HepG2 (cell line): ENCODE measurements around the gene TMEM95. TPM values are rescaled to one million over a fixed set of nuclear protein-coding genes. Genes with fewer than 3 reads are reported as not detected.

Experiments used
- CHD2 ChIP-seq: IDR thresholded peaks from 2 replicates; pipeline ENCODE4 v1.6.1; 2011; ENCODE audit warnings: low read depth, low read length, improper control_type of control experiment
- EEA1 ChIP-seq: sonication (generic); formaldehyde crosslinking; IDR thresholded peaks from 2 replicates; pipeline ENCODE4 v1.5.1; 2020; ENCODE audit warnings: mild to moderate bottlenecking, missing genetic modification reagents, borderline replicate concordance
- ETV6 ChIP-seq: sonication (generic); formaldehyde crosslinking; conservative IDR thresholded peaks from 2 replicates; pipeline ENCODE4 v1.4.0; 2020; ENCODE audit warnings: missing genetic modification reagents
- MXD4 ChIP-seq: IDR thresholded peaks from 2 replicates; pipeline ENCODE4 v1.6.1; 2016; ENCODE audit warnings: mild to moderate bottlenecking, missing biosample characterization, missing genetic modification reagents
- NCOA2 ChIP-seq: sonication (generic); formaldehyde crosslinking; IDR thresholded peaks from 2 replicates; pipeline ENCODE4 v1.8.0; 2022; ENCODE audit warnings: inconsistent platforms
- NCOR1 ChIP-seq: fragments of 200-600 bp; sonication (generic); IDR thresholded peaks from 2 replicates; pipeline ENCODE4 v1.7.0; 2017; ENCODE audit warnings: antibody characterized with exemption, low read length, borderline replicate concordance
- NFE2L2 ChIP-seq: fragments of 150-350 bp; IDR thresholded peaks from 2 replicates; pipeline ENCODE4 v1.6.1; 2014; ENCODE audit warnings: low read length
- PPARG ChIP-seq: conservative IDR thresholded peaks from 2 replicates; pipeline ENCODE4 v1.6.1; 2016; ENCODE audit warnings: missing biosample characterization, missing genetic modification reagents
- SMARCC2 ChIP-seq: fragments of 450-650 bp; IDR thresholded peaks from 2 replicates; pipeline ENCODE4 v1.6.1; 2017; ENCODE audit warnings: antibody characterized with exemption, mild to moderate bottlenecking
- YY1 ChIP-seq: IDR thresholded peaks from 2 replicates; pipeline ENCODE4 v1.6.1; 2011; ENCODE audit warnings: low read length, low read depth, moderate library complexity, mild to moderate bottlenecking; ENCODE audit not compliant: insufficient read depth, insufficient replicate concordance
- ZBTB7B ChIP-seq: sonication (generic); formaldehyde crosslinking; IDR thresholded peaks from 2 replicates; pipeline ENCODE4 v1.4.0; 2020; ENCODE audit warnings: missing genetic modification reagents
- ZNF143 ChIP-seq: sonication (generic); formaldehyde crosslinking; IDR thresholded peaks from 2 replicates; pipeline ENCODE4 v1.4.0; 2020; ENCODE audit warnings: missing genetic modification reagents
- polyA plus RNA-seq, 8 experiments: library from polyadenylated mRNA; depleted of rRNA in 3 of 8; stranded (reverse) in 7 of 8; unstranded in 1 of 8; fragments of >200 nt; fragmentation: Illumina TruSeq in 4 of 8; extraction: Trizol in 4 of 8; gene quantifications; 2 replicates each; pipeline versions ENCODE4 v1.2.1 to v1.2.3, GENCODE V29; 2011 to 2016; ENCODE audit warnings: low read depth in 4 of 8, missing spikeins in 1 of 8, mixed read lengths in 1 of 8; ENCODE audit not compliant: insufficient read depth in 1 of 8
- total RNA-seq, 5 experiments: library from RNA; depleted of rRNA; stranded (reverse); fragments of >200 nt; fragmentation: Illumina TruSeq; extraction: Trizol; gene quantifications; 2 replicates each; pipeline ENCODE4 v1.2.3, GENCODE V29; 2016; ENCODE audit warnings: low read depth in 1 of 5
- TF ChIP-seq, protein P1 (sequence below): sonication (generic); formaldehyde crosslinking; IDR thresholded peaks from 2 replicates; pipeline ENCODE4 v1.4.0; 2020; ENCODE audit warnings: missing genetic modification reagents, borderline replicate concordance
- TF ChIP-seq, protein P2 (sequence below): sonication (generic); formaldehyde crosslinking; IDR thresholded peaks from 2 replicates; pipeline ENCODE4 v1.9.0; 2021; ENCODE audit warnings: missing genetic modification reagents, borderline replicate concordance
- TF ChIP-seq, protein P3 (sequence below): sonication (generic); formaldehyde crosslinking; IDR thresholded peaks from 2 replicates; pipeline ENCODE4 v1.4.0; 2020; ENCODE audit warnings: missing genetic modification reagents, mild to moderate bottlenecking, borderline replicate concordance
- TF ChIP-seq, protein P4 (sequence below): sonication (generic); formaldehyde crosslinking; IDR thresholded peaks from 2 replicates; pipeline ENCODE4 v1.4.0; 2020; ENCODE audit warnings: missing genetic modification reagents

TMEM95 gene
- total and polyA plus RNA-seq, 2 of the 13 experiments (the other 11 are each of a cell fraction or from before 2014, with no cell fraction given), result not detected

DNA sequence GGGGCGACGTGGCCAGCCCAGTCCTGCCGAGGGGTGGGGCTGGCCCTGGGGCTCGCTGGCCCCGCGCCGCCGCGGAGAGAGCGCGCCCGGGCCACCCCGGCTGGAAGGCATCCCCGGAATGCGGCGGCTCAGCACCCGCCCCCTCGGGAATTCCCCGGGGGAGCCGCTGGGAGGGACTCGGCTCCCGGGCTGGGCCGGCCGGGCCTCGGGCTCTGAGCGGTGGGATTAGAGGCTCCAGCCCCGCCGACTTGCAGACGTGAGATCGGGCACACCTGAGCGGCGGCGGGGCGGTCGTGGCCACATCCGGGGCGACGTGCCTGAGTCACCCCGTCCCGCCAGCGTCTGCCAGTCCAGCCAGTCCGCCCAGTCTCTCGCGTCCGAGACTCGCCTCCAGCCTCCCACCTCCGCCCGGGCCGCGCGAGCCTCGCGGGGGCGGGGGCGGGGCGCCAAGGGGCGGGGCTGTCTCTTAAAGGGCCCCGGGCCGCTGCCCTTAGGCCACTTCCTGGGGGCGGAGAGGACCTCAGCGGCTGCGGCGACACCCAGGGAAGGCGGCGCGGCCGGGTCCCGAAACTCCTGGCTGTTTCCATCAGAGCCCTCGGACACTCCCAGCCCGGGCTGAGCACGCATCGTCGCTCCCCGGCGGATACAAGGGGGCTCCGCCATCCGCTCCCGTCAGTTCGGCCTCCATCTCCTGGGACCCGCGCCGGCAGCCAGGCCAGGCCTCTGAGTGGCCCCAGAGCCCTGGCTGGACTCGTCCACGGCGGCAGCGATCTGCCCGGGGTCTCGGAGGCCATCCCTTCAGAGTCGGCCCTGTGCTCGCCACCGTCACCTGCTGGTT, 3.1 kb upstream of the TMEM95 start, which contains the start of gene KCTD11 (continued):
- TF ChIP-seq, protein P1, sequence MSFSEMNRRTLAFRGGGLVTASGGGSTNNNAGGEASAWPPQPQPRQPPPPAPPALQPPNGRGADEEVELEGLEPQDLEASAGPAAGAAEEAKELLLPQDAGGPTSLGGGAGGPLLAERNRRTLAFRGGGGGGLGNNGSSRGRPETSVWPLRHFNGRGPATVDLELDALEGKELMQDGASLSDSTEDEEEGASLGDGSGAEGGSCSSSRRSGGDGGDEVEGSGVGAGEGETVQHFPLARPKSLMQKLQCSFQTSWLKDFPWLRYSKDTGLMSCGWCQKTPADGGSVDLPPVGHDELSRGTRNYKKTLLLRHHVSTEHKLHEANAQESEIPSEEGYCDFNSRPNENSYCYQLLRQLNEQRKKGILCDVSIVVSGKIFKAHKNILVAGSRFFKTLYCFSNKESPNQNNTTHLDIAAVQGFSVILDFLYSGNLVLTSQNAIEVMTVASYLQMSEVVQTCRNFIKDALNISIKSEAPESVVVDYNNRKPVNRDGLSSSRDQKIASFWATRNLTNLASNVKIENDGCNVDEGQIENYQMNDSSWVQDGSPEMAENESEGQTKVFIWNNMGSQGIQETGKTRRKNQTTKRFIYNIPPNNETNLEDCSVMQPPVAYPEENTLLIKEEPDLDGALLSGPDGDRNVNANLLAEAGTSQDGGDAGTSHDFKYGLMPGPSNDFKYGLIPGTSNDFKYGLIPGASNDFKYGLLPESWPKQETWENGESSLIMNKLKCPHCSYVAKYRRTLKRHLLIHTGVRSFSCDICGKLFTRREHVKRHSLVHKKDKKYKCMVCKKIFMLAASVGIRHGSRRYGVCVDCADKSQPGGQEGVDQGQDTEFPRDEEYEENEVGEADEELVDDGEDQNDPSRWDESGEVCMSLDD (CRISPR knock-in tag), result peak; percentile 26; the same call in 1 of the 2 replicates
- TF ChIP-seq SMARCC2 (no peak), ZNF143 (CRISPR knock-in tag) (peak; percentile 48; the same call in 1 of the 2 replicates), NCOR1 (no peak), EEA1 (CRISPR knock-in tag) (0 out of 2 replicates have a peak, but pooled peaks have one; percentile 20), NCOA2 (CRISPR knock-in tag) (peak; percentile 20; the same call in 1 of the 2 replicates), NFE2L2 (no peak), ETV6 (CRISPR knock-in tag) (no peak), ZBTB7B (CRISPR knock-in tag) (peak; percentile 36; the same call in 1 of the 2 replicates), MXD4 (CRISPR knock-in tag) (no peak; the same call in 1 of the 2 replicates), PPARG (0 out of 2 replicates have a peak, but pooled peaks have one; percentile 52), CHD2 (no peak), YY1 (peak; percentile 7)
- TF ChIP-seq, protein P2, sequence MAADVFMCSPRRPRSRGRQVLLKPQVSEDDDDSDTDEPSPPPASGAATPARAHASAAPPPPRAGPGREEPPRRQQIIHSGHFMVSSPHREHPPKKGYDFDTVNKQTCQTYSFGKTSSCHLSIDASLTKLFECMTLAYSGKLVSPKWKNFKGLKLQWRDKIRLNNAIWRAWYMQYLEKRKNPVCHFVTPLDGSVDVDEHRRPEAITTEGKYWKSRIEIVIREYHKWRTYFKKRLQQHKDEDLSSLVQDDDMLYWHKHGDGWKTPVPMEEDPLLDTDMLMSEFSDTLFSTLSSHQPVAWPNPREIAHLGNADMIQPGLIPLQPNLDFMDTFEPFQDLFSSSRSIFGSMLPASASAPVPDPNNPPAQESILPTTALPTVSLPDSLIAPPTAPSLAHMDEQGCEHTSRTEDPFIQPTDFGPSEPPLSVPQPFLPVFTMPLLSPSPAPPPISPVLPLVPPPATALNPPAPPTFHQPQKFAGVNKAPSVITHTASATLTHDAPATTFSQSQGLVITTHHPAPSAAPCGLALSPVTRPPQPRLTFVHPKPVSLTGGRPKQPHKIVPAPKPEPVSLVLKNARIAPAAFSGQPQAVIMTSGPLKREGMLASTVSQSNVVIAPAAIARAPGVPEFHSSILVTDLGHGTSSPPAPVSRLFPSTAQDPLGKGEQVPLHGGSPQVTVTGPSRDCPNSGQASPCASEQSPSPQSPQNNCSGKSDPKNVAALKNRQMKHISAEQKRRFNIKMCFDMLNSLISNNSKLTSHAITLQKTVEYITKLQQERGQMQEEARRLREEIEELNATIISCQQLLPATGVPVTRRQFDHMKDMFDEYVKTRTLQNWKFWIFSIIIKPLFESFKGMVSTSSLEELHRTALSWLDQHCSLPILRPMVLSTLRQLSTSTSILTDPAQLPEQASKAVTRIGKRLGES (CRISPR knock-in tag), result peak; percentile 48; the same call in 1 of the 2 replicates
- TF ChIP-seq, protein P3, sequence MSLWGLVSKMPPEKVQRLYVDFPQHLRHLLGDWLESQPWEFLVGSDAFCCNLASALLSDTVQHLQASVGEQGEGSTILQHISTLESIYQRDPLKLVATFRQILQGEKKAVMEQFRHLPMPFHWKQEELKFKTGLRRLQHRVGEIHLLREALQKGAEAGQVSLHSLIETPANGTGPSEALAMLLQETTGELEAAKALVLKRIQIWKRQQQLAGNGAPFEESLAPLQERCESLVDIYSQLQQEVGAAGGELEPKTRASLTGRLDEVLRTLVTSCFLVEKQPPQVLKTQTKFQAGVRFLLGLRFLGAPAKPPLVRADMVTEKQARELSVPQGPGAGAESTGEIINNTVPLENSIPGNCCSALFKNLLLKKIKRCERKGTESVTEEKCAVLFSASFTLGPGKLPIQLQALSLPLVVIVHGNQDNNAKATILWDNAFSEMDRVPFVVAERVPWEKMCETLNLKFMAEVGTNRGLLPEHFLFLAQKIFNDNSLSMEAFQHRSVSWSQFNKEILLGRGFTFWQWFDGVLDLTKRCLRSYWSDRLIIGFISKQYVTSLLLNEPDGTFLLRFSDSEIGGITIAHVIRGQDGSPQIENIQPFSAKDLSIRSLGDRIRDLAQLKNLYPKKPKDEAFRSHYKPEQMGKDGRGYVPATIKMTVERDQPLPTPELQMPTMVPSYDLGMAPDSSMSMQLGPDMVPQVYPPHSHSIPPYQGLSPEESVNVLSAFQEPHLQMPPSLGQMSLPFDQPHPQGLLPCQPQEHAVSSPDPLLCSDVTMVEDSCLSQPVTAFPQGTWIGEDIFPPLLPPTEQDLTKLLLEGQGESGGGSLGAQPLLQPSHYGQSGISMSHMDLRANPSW (CRISPR knock-in tag), result no peak
- TF ChIP-seq, protein P4, sequence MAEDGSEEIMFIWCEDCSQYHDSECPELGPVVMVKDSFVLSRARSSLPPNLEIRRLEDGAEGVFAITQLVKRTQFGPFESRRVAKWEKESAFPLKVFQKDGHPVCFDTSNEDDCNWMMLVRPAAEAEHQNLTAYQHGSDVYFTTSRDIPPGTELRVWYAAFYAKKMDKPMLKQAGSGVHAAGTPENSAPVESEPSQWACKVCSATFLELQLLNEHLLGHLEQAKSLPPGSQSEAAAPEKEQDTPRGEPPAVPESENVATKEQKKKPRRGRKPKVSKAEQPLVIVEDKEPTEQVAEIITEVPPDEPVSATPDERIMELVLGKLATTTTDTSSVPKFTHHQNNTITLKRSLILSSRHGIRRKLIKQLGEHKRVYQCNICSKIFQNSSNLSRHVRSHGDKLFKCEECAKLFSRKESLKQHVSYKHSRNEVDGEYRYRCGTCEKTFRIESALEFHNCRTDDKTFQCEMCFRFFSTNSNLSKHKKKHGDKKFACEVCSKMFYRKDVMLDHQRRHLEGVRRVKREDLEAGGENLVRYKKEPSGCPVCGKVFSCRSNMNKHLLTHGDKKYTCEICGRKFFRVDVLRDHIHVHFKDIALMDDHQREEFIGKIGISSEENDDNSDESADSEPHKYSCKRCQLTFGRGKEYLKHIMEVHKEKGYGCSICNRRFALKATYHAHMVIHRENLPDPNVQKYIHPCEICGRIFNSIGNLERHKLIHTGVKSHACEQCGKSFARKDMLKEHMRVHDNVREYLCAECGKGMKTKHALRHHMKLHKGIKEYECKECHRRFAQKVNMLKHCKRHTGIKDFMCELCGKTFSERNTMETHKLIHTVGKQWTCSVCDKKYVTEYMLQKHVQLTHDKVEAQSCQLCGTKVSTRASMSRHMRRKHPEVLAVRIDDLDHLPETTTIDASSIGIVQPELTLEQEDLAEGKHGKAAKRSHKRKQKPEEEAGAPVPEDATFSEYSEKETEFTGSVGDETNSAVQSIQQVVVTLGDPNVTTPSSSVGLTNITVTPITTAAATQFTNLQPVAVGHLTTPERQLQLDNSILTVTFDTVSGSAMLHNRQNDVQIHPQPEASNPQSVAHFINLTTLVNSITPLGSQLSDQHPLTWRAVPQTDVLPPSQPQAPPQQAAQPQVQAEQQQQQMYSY, result peak; percentile 76
